Keratinocyte (primary cell): Measurements from ENCODE around the gene CACNA1E. TPM values are rescaled to one million over a fixed set of nuclear protein-coding genes. Genes with fewer than 3 reads are reported as not detected.

Experiments used
- DNase-seq: peaks from one replicate; pipeline ENCODE4 v3.0.0-alpha.2; 2011; ENCODE audit warnings: low read depth, missing footprints, low spot score
- FAIRE-seq: peaks from 2 replicates; lab custom pipeline; 2011; peaks lifted over from hg19 to GRCh38; lab: Jason Lieb, UNC
- H2AFZ ChIP-seq: 2 replicates; pipeline ENCODE4 v1.6.0; 2012; ENCODE audit warnings: low read length, control low read depth, inconsistent platforms; ENCODE audit not compliant: control insufficient read depth
- H3K27ac ChIP-seq: 2 replicates; pipeline ENCODE4 v1.5.1; 2011; ENCODE audit warnings: low read length; ENCODE audit not compliant: control insufficient read depth, insufficient read depth
- H3K27me3 ChIP-seq: 3 replicates; pipeline ENCODE4 v1.6.0; 2011; ENCODE audit warnings: low read length; ENCODE audit not compliant: control insufficient read depth, insufficient read depth; ENCODE audit errors: extremely low read depth
- H3K36me3 ChIP-seq, 2 experiments: 2 replicates in 1 of 2; 3 replicates in 1 of 2; pipeline ENCODE4 v1.5.1; 2011; ENCODE audit warnings: low read length in 2 of 2, mild to moderate bottlenecking in 1 of 2; ENCODE audit not compliant: control insufficient read depth in 2 of 2, insufficient read depth in 2 of 2; ENCODE audit errors: extremely low read depth in 1 of 2
- H3K4me1 ChIP-seq: 3 replicates; pipeline ENCODE4 v1.5.1; 2011; ENCODE audit warnings: low read length; ENCODE audit not compliant: control insufficient read depth, insufficient read depth; ENCODE audit errors: extremely low read depth
- H3K4me2 ChIP-seq: 3 replicates; pipeline ENCODE4 v1.6.0; 2011; ENCODE audit warnings: low read depth, low read length; ENCODE audit not compliant: control insufficient read depth, insufficient read depth; ENCODE audit errors: extremely low read depth
- H3K4me3 ChIP-seq, 3 experiments: fragments of 200-600 bp in 1 of 3; sonication (generic) in 1 of 3; 2 replicates in 2 of 3; 3 replicates in 1 of 3; pipeline ENCODE4 v1.5.1; 2011 to 2016; ENCODE audit warnings: low read length in 3 of 3, mild to moderate bottlenecking in 3 of 3, control low read depth in 2 of 3, inconsistent platforms in 1 of 3, low read depth in 1 of 3, mixed read lengths in 1 of 3, mixed run types in 1 of 3, moderate library complexity in 1 of 3; ENCODE audit not compliant: control insufficient read depth in 2 of 3, insufficient read depth in 2 of 3; ENCODE audit errors: extremely low read depth in 1 of 3
- H3K79me2 ChIP-seq: 2 replicates; pipeline ENCODE4 v1.6.0; 2012; ENCODE audit warnings: low read length; ENCODE audit not compliant: control insufficient read depth, insufficient read depth
- H3K9ac ChIP-seq: 3 replicates; pipeline ENCODE4 v1.6.0; 2011; ENCODE audit warnings: low read length; ENCODE audit not compliant: control insufficient read depth, insufficient read depth; ENCODE audit errors: extremely low read depth
- H3K9me1 ChIP-seq: 3 replicates; pipeline ENCODE4 v1.6.0; 2011; ENCODE audit warnings: low read length; ENCODE audit not compliant: control insufficient read depth, insufficient read depth; ENCODE audit errors: extremely low read depth
- H3K9me3 ChIP-seq: 2 replicates; pipeline ENCODE4 v1.5.1; 2012; ENCODE audit warnings: low read depth, low read length; ENCODE audit not compliant: control insufficient read depth
- H4K20me1 ChIP-seq: 3 replicates; pipeline ENCODE4 v1.6.0; 2011; ENCODE audit warnings: low read length; ENCODE audit not compliant: control insufficient read depth, insufficient read depth; ENCODE audit errors: extremely low read depth
- CTCF ChIP-seq, 3 experiments: IDR thresholded peaks in 1 of 3; conservative IDR thresholded peaks in 1 of 3; optimal IDR thresholded peaks in 1 of 3; 2 replicates in 2 of 3; 3 replicates in 1 of 3; pipeline versions ENCODE3 to v1.5.1; 2011; ENCODE audit warnings: low read length in 3 of 3, mild to moderate bottlenecking in 3 of 3, moderate library complexity in 2 of 3, control low read depth in 1 of 3, inconsistent platforms in 1 of 3; ENCODE audit not compliant: insufficient read depth in 2 of 3; ENCODE audit errors: extremely low read depth in 1 of 3
- EZH2 ChIP-seq: IDR thresholded peaks from one replicate; pipeline ENCODE4 v1.6.1; 2012; ENCODE audit warnings: inconsistent platforms, mild to moderate bottlenecking, low read length, moderate library complexity
- dilution Hi-C: fragments of 300-500 bp; cut with MboI; formaldehyde crosslinking; loops from one replicate; pipeline ENCODE4 v1.7.0; 2020; ENCODE audit warnings: low sequenced_read_pairs; ENCODE audit not compliant: extremely low pct_ligation_motif_present
- polyA plus RNA-seq, 5 experiments: library from polyadenylated mRNA; depleted of rRNA in 3 of 5; stranded (reverse) in 3 of 5; stranded (forward) in 1 of 5; unstranded in 1 of 5; fragments of >200 nt; gene quantifications; 1 replicate in 1 of 5; 2 replicates in 3 of 5; 3 replicates in 1 of 5; pipeline versions ENCODE4 v1.2.1 to v1.2.3, GENCODE V29; 2011 to 2012; ENCODE audit warnings: missing spikeins in 2 of 5, low read depth in 1 of 5, low replicate concordance in 1 of 5

Gene CACNA1E
- polyA plus RNA-seq, 1 donor (not counting 4 experiments of a cell fraction or from before 2014, with no cell fraction given): not detected

GRCh38 chr1:181718034-181718433 is 234.7 kb downstream of the CACNA1E start:
- no peak for FAIRE-seq
- Histone ChIP-seq H3K4me1 (no peaks in the 10 kb centered on the region), H3K4me3 (no peak overlapping the region), H3K9me1 (no peaks in the 10 kb centered on the region), H3K79me2 (no peaks in the 10 kb centered on the region), H2AFZ (no peak overlapping the region), H3K9ac (no peak overlapping the region), H3K36me3 (no peaks in the 10 kb centered on the region), H3K27ac (no peak overlapping the region), H3K4me2 (no peak overlapping the region), H4K20me1 (no peaks in the 10 kb centered on the region), H3K27me3 (peaks cover 3% of the 10 kb centered on the region), H3K9me3 (no peaks in the 10 kb centered on the region)
- dilution Hi-C loops: no loop called here
- TF ChIP-seq CTCF (optimal IDR thresholded peaks at IDR 0.05 in 1 of 3, IDR thresholded peaks at IDR 0.05 in 1 of 3, conservative IDR thresholded peaks at IDR 0.05 in 1 of 3; ENCODE audit: extremely low read depth in 1 of 3, insufficient read depth in 2 of 3, low read length in 3 of 3) (no peak), EZH2 (no peak)
- no peak for DNase-seq

GRCh38 chr1:181726320-181727012 is 243.1 kb downstream of the CACNA1E start:
- no peaks in the 10 kb centered on the region for H3K9me1 ChIP-seq
- DNase-seq (no peak), FAIRE-seq (no peak)
- H3K9me3 ChIP-seq: no peaks in the 10 kb centered on the region
- H3K79me2 ChIP-seq: no peaks in the 10 kb centered on the region
- H3K4me1 ChIP-seq: no peaks in the 10 kb centered on the region
- TF ChIP-seq CTCF (optimal IDR thresholded peaks at IDR 0.05 in 1 of 3, IDR thresholded peaks at IDR 0.05 in 1 of 3, conservative IDR thresholded peaks at IDR 0.05 in 1 of 3; ENCODE audit: extremely low read depth in 1 of 3, insufficient read depth in 2 of 3, low read length in 3 of 3): no peak
- TF ChIP-seq EZH2: no peak
- H3K4me3 ChIP-seq: no peak overlapping the region
- no peaks in the 10 kb centered on the region for H4K20me1 ChIP-seq
- H3K4me2 ChIP-seq: no peak overlapping the region
- peaks cover 3% of the 10 kb centered on the region for H3K27me3 ChIP-seq
- dilution Hi-C loops: no loop called here
- H2AFZ ChIP-seq: no peak overlapping the region
- no peak overlapping the region for H3K27ac ChIP-seq
- H3K9ac ChIP-seq: no peak overlapping the region
- no peaks in the 10 kb centered on the region for H3K36me3 ChIP-seq
